Karpas-422 (cell line): ENCODE results near the gene ONECUT1. TPM values are rescaled to one million over a fixed set of nuclear protein-coding genes. Genes with fewer than 3 reads are reported as not detected.
"Not testable (repeated sequence)": the region's sequence is repeated elsewhere in the genome, so short reads cannot be mapped to it uniquely, and the experiment has no call there.

Source experiments
- DNase-seq: peaks from one replicate; pipeline ENCODE4 v3.0.0-alpha.2; 2015
- H2AFZ ChIP-seq: fragments of 200-600 bp; sonication (generic); 2 replicates; pipeline ENCODE4 v1.6.1; 2014; ENCODE audit warnings: antibody characterized with exemption, low read length, mixed read lengths
- H3K27ac ChIP-seq: fragments of 200-600 bp; sonication (generic); 2 replicates; pipeline ENCODE4 v1.5.1; 2014; ENCODE audit warnings: mild to moderate bottlenecking, low read length, moderate library complexity
- H3K27me3 ChIP-seq: fragments of 200-600 bp; sonication (generic); 2 replicates; pipeline ENCODE4 v1.6.1; 2014; ENCODE audit warnings: low read length, mixed read lengths
- H3K36me3 ChIP-seq: fragments of 200-600 bp; sonication (generic); 2 replicates; pipeline ENCODE4 v1.6.1; 2014; ENCODE audit warnings: low read length, mixed read lengths; ENCODE audit not compliant: insufficient read depth
- H3K4me1 ChIP-seq: fragments of 200-600 bp; sonication (generic); 2 replicates; pipeline ENCODE4 v1.6.1; 2014; ENCODE audit warnings: mild to moderate bottlenecking, low read length, mixed read lengths
- H3K4me2 ChIP-seq: fragments of 200-600 bp; sonication (generic); 2 replicates; pipeline ENCODE4 v1.6.1; 2014; ENCODE audit warnings: low read length, low read depth, mild to moderate bottlenecking; ENCODE audit not compliant: poor library complexity, severe bottlenecking
- H3K4me3 ChIP-seq: fragments of 200-600 bp; sonication (generic); 2 replicates; pipeline ENCODE4 v1.5.1; 2014; ENCODE audit warnings: mild to moderate bottlenecking, antibody characterized with exemption, low read length, mixed read lengths
- H3K79me2 ChIP-seq: fragments of 200-600 bp; sonication (generic); 2 replicates; pipeline ENCODE4 v1.6.1; 2014; ENCODE audit warnings: mild to moderate bottlenecking, low read length, mixed read lengths
- H3K9ac ChIP-seq: fragments of 200-600 bp; sonication (generic); 2 replicates; pipeline ENCODE4 v1.6.0; 2014; ENCODE audit warnings: low read length
- H3K9me2 ChIP-seq: fragments of 200-600 bp; sonication (generic), shearing (Covaris generic); replicated peaks from 2 replicates; pipeline ENCODE4 v1.6.0; 2014; ENCODE audit warnings: mild to moderate bottlenecking, low read length, moderate library complexity; ENCODE audit not compliant: insufficient read depth
- H3K9me3 ChIP-seq: fragments of 300-700, 200-600 bp; sonication (generic); 2 replicates; pipeline ENCODE4 v1.6.1; 2014; ENCODE audit warnings: low read length, mixed read lengths
- H4K20me1 ChIP-seq: fragments of 200-600 bp; sonication (generic); 2 replicates; pipeline ENCODE4 v1.6.1; 2014; ENCODE audit warnings: mild to moderate bottlenecking, antibody characterized with exemption, low read length, low read depth; ENCODE audit not compliant: insufficient read depth
- total RNA-seq: library from RNA; depleted of rRNA; stranded (reverse); fragments of >200 nt; shearing (Covaris generic); gene quantifications from 2 replicates; pipeline ENCODE4 v1.2.3, GENCODE V29; 2014; ENCODE audit warnings: low replicate concordance; rRNA removed

ONECUT1 gene
- 0.14 and 0.45 TPM in 2 replicates for total RNA-seq

GRCh38 chr15:52790169-52790708, at the start of gene ONECUT1:
Gene ONECUT1 (minus strand): TSS chr15:52790336. CDS start chr15:52789884, 452 bp downstream.
- H3K9me3 ChIP-seq: no peaks in the 10 kb centered on the region
- H3K36me3 ChIP-seq: no peaks in the 10 kb centered on the region
- peak within 1 kb of the TSS; percentile 80 for H3K9ac ChIP-seq
- no peaks in the 10 kb centered on the region for H3K79me2 ChIP-seq
- peak within 1 kb of the TSS; percentile 96 for H2AFZ ChIP-seq
- H3K4me3 ChIP-seq: peak within 1 kb of the TSS; percentile 75
- H3K9me2 ChIP-seq: no peaks in the 10 kb centered on the region
- peak; percentile 86 for DNase-seq
- H4K20me1 ChIP-seq: no peaks in the 10 kb centered on the region
- H3K4me2 ChIP-seq: peak within 1 kb of the TSS; percentile 90
- H3K27ac ChIP-seq: no peak within 1 kb of the TSS
- H3K27me3 ChIP-seq: no peaks in the 10 kb centered on the region
- peaks cover 20% of the 10 kb centered on the region for H3K4me1 ChIP-seq

- no peaks in the 10 kb centered on the region for H3K9me2 ChIP-seq
These were observed 44.2 kb upstream of the ONECUT1 start for GRCh38 chr15:52834379-52834778.

GRCh38 chr15:52824169-52824942, 34.2 kb upstream of the ONECUT1 start:
- not testable (repeated sequence) for H3K4me2 ChIP-seq, H3K9me2 ChIP-seq, H4K20me1 ChIP-seq, H3K9me3 ChIP-seq, H3K27ac ChIP-seq, H3K79me2 ChIP-seq, H3K9ac ChIP-seq, H3K4me3 ChIP-seq, H2AFZ ChIP-seq, H3K36me3 ChIP-seq, H3K27me3 ChIP-seq, H3K4me1 ChIP-seq, DNase-seq

More at GRCh38 chr15:52834379-52834778, 44.2 kb upstream of the ONECUT1 start:
- no peaks in the 10 kb centered on the region for H3K27me3 ChIP-seq
- DNase-seq: no peak
- no peak overlapping the region for H3K4me2 ChIP-seq
- no peaks in the 10 kb centered on the region for H3K9me3 ChIP-seq
- no peaks in the 10 kb centered on the region for H4K20me1 ChIP-seq
- H3K79me2 ChIP-seq: no peaks in the 10 kb centered on the region
- no peak overlapping the region for H3K27ac ChIP-seq
- H3K9ac ChIP-seq: no peak overlapping the region
- H2AFZ ChIP-seq: no peak overlapping the region
- no peak overlapping the region for H3K4me3 ChIP-seq
- H3K36me3 ChIP-seq: no peaks in the 10 kb centered on the region
- no peaks in the 10 kb centered on the region for H3K4me1 ChIP-seq

GRCh38 chr15:52822475-52822874, 32.3 kb upstream of the ONECUT1 start:
- H4K20me1 ChIP-seq: no peaks in the 10 kb centered on the region
- no peaks in the 10 kb centered on the region for H3K36me3 ChIP-seq
- DNase-seq: no peak
- no peaks in the 10 kb centered on the region for H3K9me2 ChIP-seq
- H3K9me3 ChIP-seq: no peaks in the 10 kb centered on the region
- no peaks in the 10 kb centered on the region for H3K4me1 ChIP-seq
- no peaks in the 10 kb centered on the region for H3K79me2 ChIP-seq
- H3K9ac ChIP-seq: no peak overlapping the region
- H3K4me3 ChIP-seq: no peak overlapping the region
- no peak overlapping the region for H3K4me2 ChIP-seq
- no peak overlapping the region for H2AFZ ChIP-seq
- no peak overlapping the region for H3K27ac ChIP-seq
- no peaks in the 10 kb centered on the region for H3K27me3 ChIP-seq

- H3K79me2 ChIP-seq: no peaks in the 10 kb centered on the region
- no peak overlapping the region for H3K4me2 ChIP-seq
- no peaks in the 10 kb centered on the region for H3K9me2 ChIP-seq
- no peak overlapping the region for H3K27ac ChIP-seq
- H3K4me3 ChIP-seq: no peak overlapping the region
- H3K9ac ChIP-seq: no peak overlapping the region
- H3K4me1 ChIP-seq: no peaks in the 10 kb centered on the region
- H3K9me3 ChIP-seq: no peaks in the 10 kb centered on the region
- H3K36me3 ChIP-seq: no peaks in the 10 kb centered on the region
- H2AFZ ChIP-seq: no peak overlapping the region
- H3K27me3 ChIP-seq: no peaks in the 10 kb centered on the region
- H4K20me1 ChIP-seq: no peaks in the 10 kb centered on the region
- no peak for DNase-seq
These were observed 29.1 kb upstream of the ONECUT1 start for GRCh38 chr15:52819253-52819652.

- not testable (repeated sequence) for H4K20me1 ChIP-seq, H3K36me3 ChIP-seq, H3K4me3 ChIP-seq, H3K9ac ChIP-seq, H3K9me3 ChIP-seq, DNase-seq, H3K79me2 ChIP-seq, H2AFZ ChIP-seq, H3K4me1 ChIP-seq, H3K9me2 ChIP-seq, H3K4me2 ChIP-seq, H3K27me3 ChIP-seq, H3K27ac ChIP-seq
These were observed 25.8 kb upstream of the ONECUT1 start for GRCh38 chr15:52815899-52816298.

GRCh38 chr15:52808996-52809395, 18.9 kb upstream of the ONECUT1 start:
- no peaks in the 10 kb centered on the region for H3K27me3 ChIP-seq
- H4K20me1 ChIP-seq: no peaks in the 10 kb centered on the region
- H3K4me3 ChIP-seq: no peak overlapping the region

GRCh38 chr15:52808441-52808840, 18.3 kb upstream of the ONECUT1 start:
- no peak for DNase-seq
- Histone ChIP-seq H2AFZ (no peak overlapping the region), H3K4me3 (no peak overlapping the region), H3K27ac (no peak overlapping the region), H3K4me2 (no peak overlapping the region), H3K9me3 (no peaks in the 10 kb centered on the region), H3K36me3 (no peaks in the 10 kb centered on the region), H3K9ac (no peak overlapping the region), H3K79me2 (no peaks in the 10 kb centered on the region), H3K4me1 (no peaks in the 10 kb centered on the region), H4K20me1 (no peaks in the 10 kb centered on the region), H3K27me3 (no peaks in the 10 kb centered on the region), H3K9me2 (no peaks in the 10 kb centered on the region)

More at GRCh38 chr15:52808996-52809395, 18.9 kb upstream of the ONECUT1 start:
- no peaks in the 10 kb centered on the region for H3K36me3 ChIP-seq
- H3K9me3 ChIP-seq: no peaks in the 10 kb centered on the region
- no peak overlapping the region for H2AFZ ChIP-seq
- H3K27ac ChIP-seq: no peak overlapping the region
- DNase-seq: no peak
- H3K4me1 ChIP-seq: no peaks in the 10 kb centered on the region
- H3K9me2 ChIP-seq: no peaks in the 10 kb centered on the region
- H3K79me2 ChIP-seq: no peaks in the 10 kb centered on the region
- no peak overlapping the region for H3K4me2 ChIP-seq
- H3K9ac ChIP-seq: no peak overlapping the region
